ENCODE results near the gene MAML3.

MAML3 gene

DNA sequence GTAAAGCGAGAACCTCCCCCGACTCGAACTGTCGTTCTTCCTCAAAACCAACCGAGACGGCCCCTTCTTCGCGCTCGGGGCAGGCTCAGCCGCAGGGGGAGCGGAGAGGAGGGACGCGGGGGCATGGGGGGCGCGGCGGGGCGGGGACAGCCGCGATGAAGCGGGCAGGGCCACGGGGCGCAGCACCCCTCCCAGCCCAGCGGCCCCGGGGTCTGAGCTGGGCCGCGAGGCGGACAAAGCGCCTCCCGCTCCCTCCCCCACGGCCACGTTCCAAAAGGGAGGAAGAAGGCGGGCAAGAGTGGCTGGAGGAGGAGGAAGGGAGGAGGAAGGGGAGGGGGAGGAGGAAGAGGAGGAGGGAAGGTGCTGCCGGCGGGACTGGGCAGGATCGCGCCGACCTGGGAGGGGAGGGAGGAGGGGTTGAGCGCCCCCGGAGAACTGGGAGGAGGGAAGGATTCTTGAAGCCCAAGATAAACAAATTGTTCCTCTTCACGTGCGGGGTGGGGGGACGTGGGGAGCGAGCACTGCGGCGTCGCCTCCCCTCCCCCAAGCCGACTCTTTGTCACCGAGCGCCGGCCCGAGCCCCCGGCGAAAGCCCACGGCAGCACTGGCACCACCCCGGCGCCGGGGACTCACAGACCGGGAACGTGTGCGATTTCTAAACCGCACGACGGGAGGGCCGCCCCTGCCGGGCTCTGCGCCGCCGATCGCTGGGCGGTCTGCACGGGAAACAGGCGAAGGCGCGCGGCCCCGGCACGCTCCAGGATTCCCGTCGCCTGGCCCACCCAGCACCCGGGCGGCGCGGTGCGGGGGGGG is 2.9 kb downstream of the MAML3 start:
- peak; percentile 86 to 93 for DNase-seq (ENCODE audit: low spot score in 2 of 2)
- no peaks in the 10 kb centered on the region for H3K9me3 ChIP-seq
- no peaks in the 10 kb centered on the region for H3K27me3 ChIP-seq (ENCODE audit: low read depth)
- peak overlapping the region; percentile 53 for H3K4me3 ChIP-seq
- H3K36me3 ChIP-seq (replicated peaks) = no peaks in the 10 kb centered on the region
- H3K4me1 ChIP-seq = no peaks in the 10 kb centered on the region
- in situ Hi-C loops (cut with MboI; ENCODE audit: low sequenced_read_pairs) = loop anchor here (5.0 to 10.0 kb wide), 4 partner anchors 101 to 174 kb away; no protein-coding TSS in a partner anchor

DNA sequence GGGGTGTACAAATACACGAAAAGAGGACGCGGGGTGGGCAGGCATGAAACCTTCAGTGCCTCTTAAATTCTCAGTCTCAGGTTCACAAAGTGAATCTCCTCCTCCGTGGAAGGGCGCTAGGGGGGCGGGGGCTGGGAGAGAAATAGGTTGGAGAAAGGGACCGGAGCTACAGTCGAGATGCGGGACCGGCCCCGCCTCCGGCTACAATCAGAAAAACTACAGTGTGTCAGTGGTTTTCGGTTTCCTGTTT is 3.4 kb downstream of the MAML3 start:
- H3K4me1 ChIP-seq = no peaks in the 10 kb centered on the region
- no peaks in the 10 kb centered on the region for H3K27me3 ChIP-seq (ENCODE audit: low read depth)
- H3K4me3 ChIP-seq = peak overlapping the region; percentile 53
- H3K9me3 ChIP-seq = no peaks in the 10 kb centered on the region
- peak; percentile 79 to 85 for DNase-seq (ENCODE audit: low spot score in 2 of 2)
- no peaks in the 10 kb centered on the region for H3K36me3 ChIP-seq (replicated peaks)
- in situ Hi-C loops (cut with MboI; ENCODE audit: low sequenced_read_pairs) = loop anchor here (5.0 to 10.0 kb wide), 4 partner anchors 102 to 174 kb away; no protein-coding TSS in a partner anchor

DNA sequence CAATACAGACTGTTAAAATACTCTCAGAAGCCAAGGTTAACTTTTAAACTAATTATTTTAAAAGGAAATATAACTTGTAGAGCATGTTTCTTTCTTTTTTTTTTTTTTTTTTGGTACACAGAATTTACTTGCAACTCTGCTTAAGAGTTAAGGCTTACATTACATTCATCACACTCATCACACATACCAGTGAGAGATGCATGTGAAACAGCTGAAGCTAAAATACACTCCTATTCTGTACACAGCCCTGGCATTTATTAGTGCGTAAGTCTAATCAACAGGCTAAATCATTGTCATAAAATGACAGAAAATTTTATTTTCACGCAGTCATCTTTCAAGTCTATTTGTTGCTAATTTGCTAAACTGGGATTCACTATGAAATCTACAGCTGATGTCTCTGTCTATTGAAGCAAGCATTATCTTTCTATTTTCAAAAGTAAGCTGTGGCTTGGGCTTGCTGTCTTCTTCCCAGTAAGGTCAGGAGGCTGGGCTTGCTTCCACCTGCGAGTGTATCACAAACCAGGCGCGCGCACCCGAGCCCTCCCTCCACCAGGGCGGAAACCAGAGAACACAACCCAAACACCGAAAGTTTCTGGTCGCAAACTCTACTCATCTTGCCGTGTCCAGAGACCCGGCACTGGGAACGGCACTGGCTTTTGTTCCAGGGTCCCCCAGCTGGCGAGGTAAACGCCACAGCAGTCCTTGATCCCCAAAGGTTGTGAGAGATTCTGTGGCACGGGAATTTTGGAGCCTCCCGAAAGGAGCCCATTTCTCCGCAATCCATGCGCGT is 3.9 kb downstream of the MAML3 start:
- DNase-seq (ENCODE audit: low spot score in 2 of 2) = peak in 1 of 2 experiments; percentile 80
- Histone ChIP-seq H3K27me3 (ENCODE audit: low read depth) (no peaks in the 10 kb centered on the region), H3K9me3 (no peaks in the 10 kb centered on the region), H3K36me3 (replicated peaks) (no peaks in the 10 kb centered on the region), H3K4me1 (no peaks in the 10 kb centered on the region), H3K4me3 (peak overlapping the region; percentile 53)
- in situ Hi-C loops (cut with MboI; ENCODE audit: low sequenced_read_pairs) = loop anchor here (5.0 to 10.0 kb wide), 4 partner anchors 102 to 175 kb away; no protein-coding TSS in a partner anchor

DNA sequence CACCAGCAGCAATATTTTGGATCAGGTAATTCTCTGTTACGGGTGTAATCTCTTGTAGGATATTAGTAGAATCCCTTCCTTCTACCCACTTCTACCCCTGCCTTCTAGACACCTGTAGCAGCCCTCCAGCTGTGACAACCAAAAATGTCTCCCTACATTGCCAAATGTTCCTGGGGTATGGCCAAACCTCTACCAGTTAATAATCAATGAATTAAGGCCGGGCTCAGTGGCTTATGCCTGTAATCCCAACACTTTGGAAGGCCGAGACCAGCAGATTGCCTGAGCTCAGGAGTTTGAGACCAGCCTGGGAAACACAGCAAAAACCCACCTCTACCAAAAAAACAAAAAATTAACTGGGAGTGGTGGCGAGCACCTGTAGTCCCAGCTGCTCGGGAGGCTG is 9.9 kb downstream of the MAML3 start:
- Histone ChIP-seq H3K4me1 (no peaks in the 10 kb centered on the region), H3K4me3 (no peak overlapping the region), H3K9me3 (no peaks in the 10 kb centered on the region), H3K36me3 (replicated peaks) (no peaks in the 10 kb centered on the region), H3K27me3 (ENCODE audit: low read depth) (no peaks in the 10 kb centered on the region)
- DNase-seq (ENCODE audit: low spot score in 2 of 2) = no peak
- in situ Hi-C loops (cut with MboI; ENCODE audit: low sequenced_read_pairs) = no loop called here

DNA sequence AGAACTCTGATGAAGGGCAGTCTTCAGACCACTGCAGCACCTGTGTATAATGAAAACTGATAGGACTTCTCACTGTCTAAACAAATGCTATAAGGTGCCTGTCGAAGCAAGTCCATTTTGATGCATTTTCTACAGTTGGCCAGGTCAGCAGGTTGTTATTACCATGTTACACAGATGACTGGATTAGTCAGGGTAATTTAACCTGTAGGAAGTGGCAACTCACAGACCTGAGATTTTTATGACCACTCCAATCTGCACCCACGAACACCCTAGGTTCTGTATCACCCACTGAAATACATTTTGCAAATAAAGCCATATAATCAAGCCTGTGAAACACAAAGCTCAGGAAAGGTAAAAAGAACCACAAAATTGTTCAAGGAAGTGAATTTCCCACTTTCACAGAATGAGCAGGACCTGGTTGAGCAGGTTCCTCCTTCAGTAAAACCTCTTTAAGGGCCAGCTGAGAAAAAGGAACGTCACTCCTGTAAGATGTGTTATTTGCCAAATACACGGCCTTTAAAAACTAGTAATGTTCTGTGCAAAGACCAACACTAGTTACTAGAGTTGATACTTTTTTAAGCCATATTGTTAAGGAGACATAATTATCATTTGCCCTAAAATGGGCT is 12.7 kb downstream of the MAML3 start:
- DNase-seq (ENCODE audit: low spot score in 2 of 2) = no peak
- Histone ChIP-seq H3K27me3 (ENCODE audit: low read depth) (no peaks in the 10 kb centered on the region), H3K4me1 (peaks cover 18% of the 10 kb centered on the region), H3K4me3 (no peak overlapping the region), H3K36me3 (replicated peaks) (no peaks in the 10 kb centered on the region), H3K9me3 (no peaks in the 10 kb centered on the region)
- in situ Hi-C loops (cut with MboI; ENCODE audit: low sequenced_read_pairs) = no loop called here

DNA sequence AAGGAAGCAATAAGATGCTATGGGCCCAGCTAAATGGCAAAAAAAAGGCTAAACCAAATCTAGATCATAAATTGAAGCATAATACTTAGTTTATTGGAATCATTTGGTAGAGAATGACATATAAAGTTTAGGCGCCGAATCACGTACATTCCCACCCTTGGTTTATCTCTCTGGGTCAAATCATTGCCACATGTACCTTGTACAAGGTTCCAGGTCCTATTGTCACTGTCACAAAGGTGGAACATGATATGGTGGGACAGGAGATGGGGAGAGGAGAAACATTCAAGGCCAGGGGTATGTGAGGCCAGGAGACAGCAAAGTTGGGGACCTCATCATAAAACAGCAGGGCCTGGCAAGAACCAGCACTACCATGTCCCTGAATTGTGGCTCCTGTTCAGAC is 13.4 kb downstream of the MAML3 start:
- no peak for DNase-seq (ENCODE audit: low spot score in 2 of 2)
- Histone ChIP-seq H3K27me3 (ENCODE audit: low read depth) (no peaks in the 10 kb centered on the region), H3K36me3 (replicated peaks) (no peaks in the 10 kb centered on the region), H3K4me3 (no peak overlapping the region), H3K4me1 (peaks cover 26% of the 10 kb centered on the region), H3K9me3 (no peaks in the 10 kb centered on the region)
- in situ Hi-C loops (cut with MboI; ENCODE audit: low sequenced_read_pairs) = no loop called here

DNA sequence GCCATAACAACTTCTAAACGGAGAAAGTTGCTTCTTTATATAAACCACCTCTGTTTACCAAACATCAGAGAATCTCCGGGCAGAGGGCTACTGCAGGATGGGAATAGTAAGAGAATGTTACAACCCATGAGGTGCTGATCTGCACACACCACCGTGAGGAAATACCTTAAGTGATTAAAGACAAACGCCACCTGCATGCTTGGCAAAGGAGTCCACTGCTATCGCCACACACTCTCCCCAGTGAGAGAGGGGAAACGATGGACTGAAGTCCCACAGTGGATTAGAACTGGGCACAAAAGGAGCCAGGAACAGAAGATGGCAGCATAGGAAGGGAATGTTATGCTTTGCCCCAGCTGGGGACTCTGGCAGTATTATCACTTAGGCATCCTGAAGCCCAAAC is 15.6 kb downstream of the MAML3 start:
- no peak for DNase-seq (ENCODE audit: low spot score in 2 of 2)
- H3K27me3 ChIP-seq (ENCODE audit: low read depth) = no peaks in the 10 kb centered on the region
- no peaks in the 10 kb centered on the region for H3K9me3 ChIP-seq
- H3K4me3 ChIP-seq = no peak overlapping the region
- in situ Hi-C loops (cut with MboI; ENCODE audit: low sequenced_read_pairs) = no loop called here
- no peaks in the 10 kb centered on the region for H3K36me3 ChIP-seq (replicated peaks)
- H3K4me1 ChIP-seq = peaks cover 36% of the 10 kb centered on the region

DNA sequence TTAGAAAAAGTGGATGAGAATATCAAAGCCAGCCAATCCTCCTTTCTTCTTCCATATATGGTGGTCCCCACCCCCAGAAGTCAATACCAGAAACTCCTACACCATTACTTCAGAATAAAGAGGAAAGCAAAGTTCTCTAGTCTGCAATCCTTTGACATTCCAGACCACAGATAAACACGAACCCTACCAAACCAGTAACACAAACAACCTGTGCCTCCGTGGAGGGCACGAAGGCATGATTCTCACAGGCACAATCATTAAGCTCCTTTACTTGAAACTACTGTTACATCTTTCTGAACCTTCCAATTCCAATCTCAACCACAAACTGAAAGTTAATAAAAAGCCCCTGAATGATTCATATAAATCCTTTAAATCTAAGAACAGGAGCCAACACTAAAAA is 16.3 kb downstream of the MAML3 start:
- H3K4me3 ChIP-seq = no peak overlapping the region
- peak; percentile 8 to 18 for DNase-seq (ENCODE audit: low spot score in 2 of 2)
- H3K27me3 ChIP-seq (ENCODE audit: low read depth) = no peaks in the 10 kb centered on the region
- in situ Hi-C loops (cut with MboI; ENCODE audit: low sequenced_read_pairs) = no loop called here
- H3K36me3 ChIP-seq (replicated peaks) = no peaks in the 10 kb centered on the region
- peaks cover 36% of the 10 kb centered on the region for H3K4me1 ChIP-seq
- H3K9me3 ChIP-seq = no peaks in the 10 kb centered on the region

DNA sequence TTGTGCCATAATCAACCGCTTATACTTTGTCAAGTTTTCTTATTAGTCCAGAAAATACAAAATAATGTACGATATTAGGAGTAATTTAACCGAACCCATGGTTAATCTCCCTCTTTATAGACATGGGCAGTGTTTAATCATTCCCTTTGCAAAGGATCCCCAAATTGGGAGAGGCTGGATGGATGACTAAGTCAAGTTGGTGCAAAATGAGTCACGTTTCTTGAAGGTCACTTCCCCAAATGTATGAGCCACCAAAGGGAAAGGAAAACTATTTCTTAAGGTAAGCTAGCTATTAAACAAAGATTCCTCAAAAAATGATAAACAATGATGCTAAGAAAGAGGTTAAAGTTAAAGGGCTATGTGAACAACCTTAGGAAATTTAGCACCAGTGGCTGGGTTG is 17.5 kb downstream of the MAML3 start:
- Histone ChIP-seq H3K4me1 (peaks cover 36% of the 10 kb centered on the region), H3K27me3 (ENCODE audit: low read depth) (no peaks in the 10 kb centered on the region), H3K4me3 (no peak overlapping the region), H3K36me3 (replicated peaks) (no peaks in the 10 kb centered on the region), H3K9me3 (no peaks in the 10 kb centered on the region)
- no peak for DNase-seq (ENCODE audit: low spot score in 2 of 2)
- in situ Hi-C loops (cut with MboI; ENCODE audit: low sequenced_read_pairs) = no loop called here

DNA sequence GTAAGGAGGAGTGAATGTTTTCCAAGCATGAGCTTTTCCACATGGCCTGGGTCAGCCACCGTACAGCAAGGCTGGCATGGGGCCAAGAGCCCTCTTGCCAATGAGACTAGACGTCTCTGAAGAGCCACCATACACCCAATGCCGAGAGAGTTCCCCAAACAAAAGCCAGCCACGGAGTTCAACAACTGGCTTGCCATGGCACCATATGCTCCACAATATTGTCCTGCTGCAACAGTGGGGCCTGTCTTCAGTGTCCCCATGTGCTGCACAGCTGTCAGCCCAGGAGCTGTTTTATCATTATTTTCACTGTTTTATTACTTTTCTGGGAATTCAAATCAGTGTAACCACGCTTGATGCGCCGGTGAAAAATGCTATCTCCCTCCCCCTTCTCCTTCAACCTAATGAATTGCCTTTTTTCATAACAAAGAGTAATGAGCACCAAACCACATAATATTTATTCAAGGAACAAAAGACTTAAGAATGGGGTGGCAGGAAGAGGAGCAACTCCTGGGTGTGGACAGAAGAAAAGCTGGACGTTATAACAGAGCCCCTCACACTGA is 18.4 kb downstream of the MAML3 start:
- Histone ChIP-seq H3K4me3 (no peak overlapping the region), H3K4me1 (peaks cover 36% of the 10 kb centered on the region), H3K27me3 (ENCODE audit: low read depth) (no peaks in the 10 kb centered on the region), H3K36me3 (replicated peaks) (no peaks in the 10 kb centered on the region), H3K9me3 (no peaks in the 10 kb centered on the region)
- in situ Hi-C loops (cut with MboI; ENCODE audit: low sequenced_read_pairs) = no loop called here
- DNase-seq (ENCODE audit: low spot score in 2 of 2) = peak; percentile 73 to 82

DNA sequence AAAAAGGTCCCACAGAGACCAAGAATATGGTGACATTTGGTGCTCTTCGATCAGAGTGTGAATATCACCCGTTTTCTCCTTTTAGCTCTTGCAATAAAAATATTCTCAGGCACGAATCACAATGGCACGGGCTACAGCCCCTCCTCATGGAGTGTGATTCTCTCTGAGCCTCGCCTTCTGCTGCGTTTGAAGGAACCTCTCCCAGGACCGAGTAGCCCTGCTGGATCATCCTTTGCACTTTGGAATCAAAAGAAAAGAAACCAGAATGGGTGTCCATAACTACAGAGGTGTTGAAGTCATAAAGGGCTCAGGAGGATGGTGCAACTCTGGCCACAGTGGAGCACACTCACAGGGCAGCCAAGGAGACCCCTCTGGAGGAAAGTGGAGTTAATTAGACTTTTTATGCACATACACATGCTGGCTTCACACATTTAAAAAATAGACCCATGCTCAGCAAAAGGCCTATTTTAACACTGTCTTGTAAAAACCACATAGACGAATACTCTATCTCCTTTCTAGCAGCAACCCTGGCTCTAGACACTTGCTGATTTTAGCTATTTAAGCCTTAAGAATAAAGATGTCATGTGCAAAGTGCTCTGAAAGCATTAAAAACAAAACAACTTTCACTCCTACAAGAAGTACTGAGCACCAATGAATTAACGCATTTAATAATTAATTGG is 19.1 kb downstream of the MAML3 start:
- no peak overlapping the region for H3K4me3 ChIP-seq

DNA sequence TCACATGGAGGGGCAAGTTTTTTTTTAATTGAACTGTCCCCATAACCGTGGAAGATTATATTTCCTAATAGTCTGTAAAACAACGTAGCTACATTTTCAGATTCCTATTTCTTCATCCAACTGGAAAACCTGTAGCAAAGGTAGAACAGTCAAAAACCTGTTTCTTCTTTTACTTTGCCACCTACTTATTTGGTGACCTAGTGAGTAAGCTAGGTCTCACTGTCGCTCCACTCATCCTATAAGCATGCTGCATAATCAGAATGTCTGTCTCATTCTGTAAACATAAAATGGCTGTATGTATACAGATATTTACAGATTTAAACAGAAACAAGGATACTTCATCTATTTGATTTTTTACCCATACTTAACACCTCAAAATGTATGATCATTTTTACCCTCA is 20.4 kb downstream of the MAML3 start:
- Histone ChIP-seq H3K9me3 (no peaks in the 10 kb centered on the region), H3K4me3 (no peak overlapping the region), H3K36me3 (replicated peaks) (no peaks in the 10 kb centered on the region), H3K4me1 (peaks cover 36% of the 10 kb centered on the region), H3K27me3 (ENCODE audit: low read depth) (no peaks in the 10 kb centered on the region)
- no peak for DNase-seq (ENCODE audit: low spot score in 2 of 2)
- in situ Hi-C loops (cut with MboI; ENCODE audit: low sequenced_read_pairs) = no loop called here

More for the DNA sequence above, 19.1 kb downstream of the MAML3 start:
- no peaks in the 10 kb centered on the region for H3K9me3 ChIP-seq
- peak in 1 of 2 experiments; percentile 19 for DNase-seq (ENCODE audit: low spot score in 2 of 2)
- no peaks in the 10 kb centered on the region for H3K27me3 ChIP-seq (ENCODE audit: low read depth)
- in situ Hi-C loops (cut with MboI; ENCODE audit: low sequenced_read_pairs) = no loop called here
- no peaks in the 10 kb centered on the region for H3K36me3 ChIP-seq (replicated peaks)
- H3K4me1 ChIP-seq = peaks cover 36% of the 10 kb centered on the region

DNA sequence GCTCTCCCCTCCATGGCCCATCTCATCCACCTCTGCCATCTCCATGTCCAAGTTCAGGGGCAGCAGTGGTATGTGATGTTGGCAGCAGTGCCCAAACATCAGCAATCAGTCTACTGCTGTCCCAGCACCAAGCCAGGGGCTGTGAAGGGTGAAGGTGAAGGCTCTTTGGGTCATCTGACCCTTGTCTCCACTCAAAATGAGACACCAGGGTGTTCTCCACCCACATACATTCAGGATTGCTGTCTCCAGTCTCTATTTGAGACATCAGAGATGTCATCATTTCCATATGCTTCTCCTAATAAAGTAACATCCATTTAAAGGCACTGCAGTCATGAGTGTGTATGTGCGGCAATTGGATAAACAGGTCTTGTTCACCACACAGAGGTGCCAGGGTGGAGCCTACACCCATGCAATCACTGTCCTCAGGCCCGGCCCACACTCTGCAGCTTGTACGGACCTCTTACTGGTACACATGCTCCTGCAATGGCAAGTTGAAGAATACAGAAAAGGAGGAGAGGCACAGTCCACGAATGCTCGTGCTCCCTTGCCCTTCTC is 22.2 kb downstream of the MAML3 start:
- DNase-seq (ENCODE audit: low spot score in 2 of 2) = no peak
- Histone ChIP-seq H3K36me3 (replicated peaks) (no peaks in the 10 kb centered on the region), H3K27me3 (ENCODE audit: low read depth) (no peaks in the 10 kb centered on the region), H3K9me3 (no peaks in the 10 kb centered on the region), H3K4me3 (no peak overlapping the region), H3K4me1 (peaks cover 21% of the 10 kb centered on the region)
- in situ Hi-C loops (cut with MboI; ENCODE audit: low sequenced_read_pairs) = no loop called here
